ENCODE results near the gene MKNK1.
"Not testable (repeated sequence)": the region's sequence is repeated elsewhere in the genome, so short reads cannot be mapped to it uniquely, and the experiment has no call there.

The MKNK1 gene

GRCh38 chr1:46603858-46604549 is at the start of gene MKNK1:
Gene MKNK1, minus strand, starts transcription at chr1:46604268. Its CDS starts 20,941 bp downstream, at chr1:46583327.
- peak; percentile 98 for DNase-seq

GRCh38 chr1:46653405-46653958 is 49.4 kb upstream of the MKNK1 start:
- DNase-seq = no peak

- DNase-seq = no peak
These were observed 48.4 kb upstream of the MKNK1 start for GRCh38 chr1:46652321-46653100.

- not testable (repeated sequence) for DNase-seq
These were observed 47.1 kb upstream of the MKNK1 start for GRCh38 chr1:46651152-46651551.

GRCh38 chr1:46650491-46650890 is 46.4 kb upstream of the MKNK1 start:
- DNase-seq = no peak

- no peak for DNase-seq
These were observed 45.7 kb upstream of the MKNK1 start for GRCh38 chr1:46649764-46650163.

- DNase-seq = no peak
These were observed 43.5 kb upstream of the MKNK1 start for GRCh38 chr1:46647611-46648010.

- DNase-seq = no peak
These were observed 42.8 kb upstream of the MKNK1 start for GRCh38 chr1:46646844-46647243.

- DNase-seq = no peak
These were observed 42.3 kb upstream of the MKNK1 start for GRCh38 chr1:46646331-46646730.

GRCh38 chr1:46645815-46646214 is 41.7 kb upstream of the MKNK1 start:
- no peak for DNase-seq

GRCh38 chr1:46643368-46643775 is 39.3 kb upstream of the MKNK1 start:
- peak; percentile 96 for DNase-seq

- DNase-seq = no peak
These were observed 38.1 kb upstream of the MKNK1 start for GRCh38 chr1:46642115-46642680.

GRCh38 chr1:46639547-46639946 is 35.5 kb upstream of the MKNK1 start:
- no peak for DNase-seq

- no peak for DNase-seq
These were observed 34.9 kb upstream of the MKNK1 start for GRCh38 chr1:46638921-46639320.

- no peak for DNase-seq
These were observed 33.5 kb upstream of the MKNK1 start for GRCh38 chr1:46637444-46638083.

GRCh38 chr1:46635205-46635604 is 31.1 kb upstream of the MKNK1 start:
- no peak for DNase-seq

- DNase-seq = no peak
These were observed 26.7 kb upstream of the MKNK1 start for GRCh38 chr1:46630719-46631118.

GRCh38 chr1:46623743-46624644 is 19.9 kb upstream of the MKNK1 start:
- DNase-seq = no peak

GRCh38 chr1:46622344-46622743 is 18.3 kb upstream of the MKNK1 start:
- peak; percentile 27 for DNase-seq

GRCh38 chr1:46621930-46622329 is 17.9 kb upstream of the MKNK1 start:
- no peak for DNase-seq

- no peak for DNase-seq
These were observed 15.7 kb upstream of the MKNK1 start for GRCh38 chr1:46619656-46620258.

All from NCI-H345 (cell line).